Erythroblast (primary cell): ENCODE results near the gene METTL13.

Experiments
- GATA1 ChIP-seq: IDR thresholded peaks from 2 replicates; pipeline ENCODE4 v1.6.1; 2011; ENCODE audit warnings: low read depth, mild to moderate bottlenecking, control low read depth, low read length, moderate library complexity
- POLR2A ChIP-seq: IDR thresholded peaks from 2 replicates; pipeline ENCODE4 v1.6.1; 2011; ENCODE audit warnings: mild to moderate bottlenecking, low read length

DNA sequence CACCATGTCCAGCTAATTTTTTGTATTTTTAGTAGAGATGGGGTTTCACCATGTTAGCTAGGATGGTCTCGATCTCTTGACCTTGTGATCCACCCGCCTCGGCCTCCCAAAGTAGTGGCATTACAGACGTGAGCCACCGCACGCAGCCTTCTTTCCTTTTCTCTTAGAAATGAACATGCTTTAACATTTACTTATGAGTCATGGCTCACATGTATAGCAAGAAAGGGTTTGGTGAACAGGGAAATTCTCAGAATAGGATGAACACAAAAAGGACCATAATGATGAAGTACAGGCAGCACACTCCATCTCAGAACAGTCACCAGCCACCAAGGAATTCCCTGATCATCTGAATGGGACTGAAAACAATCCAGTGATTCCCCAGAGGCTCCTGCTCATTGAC lies 30.2 kb upstream of the METTL13 start:
- TF ChIP-seq POLR2A = no peak
- TF ChIP-seq GATA1 = no peak
